Kidney capillary endothelial cell (primary cell): Measurements from ENCODE around the gene N4BP2.

Source experiments
- DNase-seq: peaks from one replicate; pipeline ENCODE4 v3.0.0-alpha.2; 2018; ENCODE audit warnings: low spot score

N4BP2 gene

DNA sequence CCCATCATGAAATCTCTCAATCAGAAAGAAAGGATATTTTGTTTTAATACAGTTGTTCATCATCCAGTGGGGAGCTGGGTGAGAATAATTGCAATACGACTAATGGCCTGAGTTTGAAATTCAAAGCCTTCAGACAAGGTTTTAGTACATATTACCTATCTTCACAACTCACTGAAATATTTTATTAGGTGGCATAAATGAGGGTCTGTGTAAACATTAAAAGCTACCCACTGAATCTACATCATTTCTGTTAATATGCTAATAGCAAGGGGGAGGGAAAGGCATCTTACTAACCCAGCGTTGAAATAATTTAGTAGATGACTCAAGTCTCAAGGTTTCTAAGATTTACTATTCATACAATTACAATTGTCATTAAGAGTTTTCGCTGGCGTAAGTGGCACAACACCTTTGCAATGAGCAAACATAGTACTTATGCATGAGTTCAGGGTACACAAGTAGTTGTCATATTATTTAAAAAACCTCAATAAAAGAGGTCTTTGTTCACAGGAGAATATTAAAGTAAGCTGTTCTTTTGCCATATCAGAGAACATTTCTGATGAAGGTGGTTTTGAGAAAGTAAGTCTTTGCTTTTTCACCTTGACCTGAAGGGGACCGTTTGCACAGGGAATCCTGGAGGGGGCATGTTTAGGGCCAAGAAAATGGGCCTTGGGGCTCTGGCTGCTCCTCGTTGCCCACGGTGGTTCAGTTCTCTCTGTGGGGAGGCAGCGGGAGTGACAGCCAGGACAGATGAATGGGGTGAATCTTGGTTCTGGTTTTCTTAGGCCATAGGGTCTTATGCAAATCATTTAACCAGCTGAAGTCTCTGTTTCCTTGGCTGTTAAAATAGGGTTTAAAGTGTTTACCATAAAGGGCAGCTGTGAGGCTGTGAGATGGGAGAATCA, 135.7 kb downstream of the N4BP2 start:
- no peak for DNase-seq

- DNase-seq = no peak
These were observed 136.4 kb downstream of the N4BP2 start for GRCh38 chr4:40193016-40193571.

GRCh38 chr4:40193578-40193977, 136.9 kb downstream of the N4BP2 start:
- no peak for DNase-seq

- no peak for DNase-seq
These were observed 138.0 kb downstream of the N4BP2 start for GRCh38 chr4:40194602-40195161.

DNA sequence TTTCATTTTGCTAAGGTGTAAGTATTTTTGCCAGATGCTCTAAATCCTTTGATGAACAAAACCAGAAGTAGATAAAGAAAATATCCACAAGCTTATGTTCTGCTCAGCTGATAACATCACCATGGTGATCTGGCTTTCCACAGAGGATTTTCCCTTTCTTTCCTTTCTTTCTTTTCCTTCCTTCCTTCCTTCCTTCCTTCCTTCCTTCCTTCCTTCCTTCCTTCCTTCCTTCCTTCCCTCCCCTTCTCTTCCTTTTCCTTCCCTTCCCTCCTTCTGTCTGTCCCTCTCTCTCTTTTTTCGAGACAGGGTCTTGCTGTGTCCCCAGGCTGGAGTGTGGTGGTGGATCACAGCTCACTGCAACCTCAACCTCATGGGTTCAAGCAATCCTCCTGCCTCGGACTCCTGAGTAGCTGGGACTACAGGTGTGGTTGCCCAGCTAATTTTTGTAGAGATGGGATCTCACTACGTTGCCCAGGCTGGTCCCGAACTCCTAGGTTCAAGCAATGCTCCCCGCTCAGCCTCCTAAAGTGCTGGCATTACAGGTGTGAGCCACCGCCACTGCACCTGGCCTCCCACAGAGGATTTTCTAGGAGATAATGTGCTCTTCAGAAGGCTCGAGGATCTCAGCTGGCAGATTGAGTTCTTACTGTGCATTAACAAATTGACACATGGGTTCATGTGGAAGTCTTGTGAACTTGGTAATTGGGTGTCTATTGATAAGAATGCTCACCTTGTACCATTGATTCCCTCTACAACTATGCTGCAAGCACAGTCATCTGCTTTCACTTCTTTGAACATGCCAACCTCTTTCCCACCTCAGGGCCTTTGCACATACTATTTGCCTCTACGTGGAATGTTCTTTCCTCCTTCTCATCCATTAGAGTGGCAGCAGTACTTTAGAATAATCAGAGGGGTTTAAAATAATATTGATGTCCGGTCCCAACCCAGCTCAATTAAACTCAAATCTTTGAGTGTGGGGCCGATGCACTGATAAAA, 138.8 kb downstream of the N4BP2 start:
- no peak for DNase-seq

- DNase-seq = no peak
These were observed 139.6 kb downstream of the N4BP2 start for GRCh38 chr4:40196272-40196671.

- DNase-seq = no peak
These were observed 140.2 kb downstream of the N4BP2 start, which contains the start of gene RHOH for GRCh38 chr4:40196724-40197281. RHOH (plus strand) TSS chr4:40197031; CDS start chr4:40243387, 46,356 bp downstream.

GRCh38 chr4:40197879-40198689, 141.4 kb downstream of the N4BP2 start:
- DNase-seq = no peak

GRCh38 chr4:40199179-40199670, 142.6 kb downstream of the N4BP2 start:
- no peak for DNase-seq

DNA sequence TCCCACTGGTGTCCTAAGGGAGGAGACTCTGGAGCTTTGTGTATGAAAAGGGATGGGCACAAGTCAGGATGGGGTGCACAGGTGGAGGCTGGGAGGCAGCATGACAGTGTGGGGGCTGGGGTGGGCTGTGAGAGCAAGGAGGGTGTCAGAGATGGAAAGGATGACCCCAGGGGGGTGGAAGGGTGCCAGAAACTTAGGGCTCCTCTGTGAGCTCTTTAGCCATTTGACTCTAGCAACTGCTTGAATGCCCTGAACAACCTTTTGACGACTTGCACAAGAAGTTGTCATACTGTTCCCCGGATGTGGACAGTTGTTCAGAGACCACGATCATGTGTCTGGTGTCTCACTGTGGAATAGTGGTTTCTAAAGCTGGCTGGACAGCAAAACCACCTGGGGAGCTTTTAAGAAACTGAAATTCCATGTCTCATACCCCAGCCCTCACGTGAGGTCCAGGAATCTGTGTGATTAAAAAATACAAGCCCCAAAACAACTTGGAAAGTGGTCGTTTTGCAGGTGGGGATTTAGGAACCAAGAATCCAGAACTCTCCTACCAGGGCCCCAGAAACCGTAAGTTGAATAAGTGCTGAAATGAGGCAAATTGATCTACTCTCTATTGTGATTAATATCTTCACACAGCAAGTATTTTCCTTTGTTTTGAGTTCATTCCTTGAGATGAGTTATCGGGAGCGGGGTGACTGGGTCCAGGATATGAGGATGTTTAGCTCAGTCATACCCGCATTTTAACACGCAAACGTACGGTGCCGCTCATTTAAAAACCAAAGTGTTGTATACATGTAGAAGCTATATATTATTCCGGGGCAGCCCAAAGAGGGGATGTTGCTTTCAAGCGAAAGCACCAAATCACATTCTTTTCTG, 143.6 kb downstream of the N4BP2 start:
- DNase-seq = no peak

GRCh38 chr4:40200875-40201801, 144.5 kb downstream of the N4BP2 start:
- no peak for DNase-seq

- DNase-seq = no peak
These were observed 145.2 kb downstream of the N4BP2 start for GRCh38 chr4:40201898-40202297.

GRCh38 chr4:40202474-40202873, 145.8 kb downstream of the N4BP2 start:
- DNase-seq = no peak

DNA sequence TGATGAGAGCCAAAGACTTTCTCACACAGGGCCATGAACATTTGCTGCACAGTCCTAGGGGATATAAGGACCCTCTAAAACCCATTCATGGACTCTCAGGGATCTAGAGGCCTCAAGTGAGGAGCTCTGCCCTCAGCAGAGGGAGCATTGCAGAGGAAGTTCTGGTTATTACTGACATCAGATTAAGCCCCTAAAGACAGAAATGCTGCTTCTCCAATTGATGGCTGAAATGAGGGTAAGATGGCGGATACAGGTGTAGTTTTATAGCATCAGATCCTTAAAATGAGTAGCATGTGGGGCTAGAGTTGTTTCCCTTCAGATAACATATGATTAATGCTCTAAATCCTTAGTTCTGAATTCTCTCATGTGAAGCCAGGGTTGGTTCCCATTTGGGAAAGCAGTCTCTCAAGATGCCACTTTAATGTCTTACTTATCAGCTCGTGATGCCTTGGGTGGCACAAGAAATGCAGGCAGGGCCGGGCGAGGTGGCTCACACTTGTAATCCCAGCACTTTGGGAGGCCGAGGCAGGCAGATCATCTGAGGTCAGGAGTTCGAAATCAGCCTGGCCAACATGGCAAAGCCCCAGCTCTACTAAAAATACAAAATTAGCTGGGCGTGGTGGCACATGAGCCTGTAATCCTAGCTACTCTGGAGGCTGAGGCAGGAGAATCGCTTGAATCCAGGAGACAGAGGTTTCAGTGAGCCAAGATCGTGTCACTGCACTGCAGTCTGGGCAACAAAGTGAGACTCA, 148.0 kb downstream of the N4BP2 start:
- DNase-seq = no peak

DNA sequence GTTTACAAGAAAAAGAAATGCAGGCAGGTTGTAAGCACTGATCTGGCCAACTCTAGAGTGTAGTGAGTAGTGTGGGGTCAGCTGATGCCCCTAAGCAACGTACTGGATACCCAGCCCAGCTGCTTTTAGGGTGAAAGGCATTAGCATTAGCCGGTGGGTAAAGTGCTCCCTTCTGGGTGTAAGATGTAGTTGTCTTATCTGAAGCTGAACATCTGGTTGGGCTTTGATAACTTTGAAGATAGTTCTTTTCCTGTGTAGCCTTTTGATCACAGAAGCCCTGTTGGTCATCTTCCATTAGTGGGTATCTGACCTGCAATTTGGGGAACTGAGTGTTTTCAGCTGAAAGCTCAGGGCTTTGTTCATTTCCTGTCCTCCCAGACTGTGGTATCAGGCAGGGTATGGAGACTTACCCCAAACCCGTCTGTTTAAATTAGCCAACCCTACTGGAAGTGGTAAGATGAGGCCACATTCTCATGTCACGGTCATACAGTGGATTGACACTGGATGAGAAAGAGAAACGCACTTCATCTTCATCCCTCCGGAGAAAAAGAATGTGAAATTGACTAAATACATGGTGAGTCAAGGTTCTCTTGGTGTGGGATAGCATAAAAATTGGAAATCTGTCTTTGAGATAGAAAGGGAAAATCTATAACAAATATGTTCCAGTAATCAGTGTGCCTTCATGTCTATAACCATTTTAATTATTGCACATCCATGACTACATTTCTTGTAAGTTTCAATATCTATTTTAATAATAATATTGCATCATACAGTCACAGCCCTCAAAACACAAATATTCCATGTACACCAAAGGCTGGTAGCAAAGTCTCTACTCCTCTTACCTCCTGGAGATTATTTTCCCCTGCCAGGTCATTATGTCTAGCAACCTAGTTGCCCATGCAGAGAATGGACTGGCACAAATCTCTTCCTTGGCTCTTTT, 148.9 kb downstream of the N4BP2 start:
- DNase-seq = no peak

DNA sequence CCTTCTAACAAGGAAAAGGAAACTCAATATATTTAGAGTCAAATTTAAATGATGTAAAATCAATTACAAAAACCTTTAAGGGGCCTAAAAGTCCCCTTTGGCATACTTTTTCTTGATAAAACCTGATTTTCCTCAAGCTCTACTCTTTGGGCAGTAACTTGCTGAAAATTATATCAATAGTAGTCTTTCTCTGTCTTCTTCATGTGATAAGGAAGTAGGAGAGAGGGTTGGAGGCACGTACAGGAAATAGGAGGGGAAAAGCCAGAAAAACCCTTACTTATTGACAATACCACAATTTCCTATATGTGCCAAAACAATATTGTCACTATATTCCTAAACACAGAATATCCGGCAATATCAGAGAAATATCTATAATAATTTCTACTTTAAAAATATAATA, 149.8 kb downstream of the N4BP2 start:
- DNase-seq = no peak
